Fibroblast of skin of left biceps (primary cell): ENCODE results near the gene C2orf66.
A peak's percentile ranks its signal among the peaks of the same experiment; 100 is the strongest.

Experiments used
- DNase-seq, 2 experiments: peaks; one replicate each; pipeline ENCODE4 v3.0.0-alpha.2; 2013; ENCODE audit warnings: low read depth in 2 of 2

C2orf66 gene

GRCh38 chr2:196759378-196759706 is 49.8 kb downstream of the C2orf66 start:
- DNase-seq: no peak

DNA sequence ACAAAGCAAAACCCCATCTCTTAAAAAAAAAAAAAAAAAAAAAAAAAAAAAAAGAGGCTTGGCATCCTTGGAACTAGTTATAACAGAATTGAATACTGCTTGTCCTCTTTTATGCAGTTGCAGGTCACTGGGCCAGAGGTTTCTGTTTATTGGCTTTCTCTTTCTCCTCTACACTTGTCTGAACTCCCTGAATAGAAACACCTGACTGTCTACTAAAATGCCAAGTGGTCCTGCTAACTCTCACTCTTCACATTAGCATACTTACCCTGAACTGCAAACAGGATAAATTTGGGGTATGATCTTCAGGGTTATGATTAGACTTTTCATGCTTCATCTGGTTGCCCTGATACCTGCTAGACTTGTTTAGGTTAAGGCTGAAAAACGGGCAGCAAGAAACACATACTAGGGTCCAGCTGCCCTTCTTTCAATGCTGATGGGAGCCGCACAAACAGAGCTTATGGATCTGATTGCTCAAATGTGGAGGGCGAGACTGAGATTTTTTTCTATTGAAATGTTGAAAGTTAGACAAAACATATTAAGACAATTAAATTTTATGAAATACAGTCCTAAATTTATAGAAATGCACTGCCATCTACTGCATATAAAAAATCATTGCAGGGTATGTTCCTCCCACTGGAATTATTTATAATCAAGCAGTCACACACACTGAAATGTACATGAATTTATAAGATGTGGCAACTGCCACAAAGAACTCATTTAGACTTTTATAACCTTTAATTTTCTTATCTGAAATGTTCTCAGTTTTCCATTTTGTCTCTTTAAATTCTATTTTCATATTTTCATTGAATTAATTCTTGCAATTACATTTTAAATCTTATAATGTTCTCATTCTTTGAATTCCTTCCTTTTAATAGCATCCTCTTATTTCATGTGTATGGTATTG is 50.4 kb downstream of the C2orf66 start:
- DNase-seq: peak; percentile 12 to 13
